A673 (cell line): ENCODE measurements around the gene XYLT2. TPM values are rescaled to one million over a fixed set of nuclear protein-coding genes. Genes with fewer than 3 reads are reported as not detected.

ENCODE experiments used
- BruUV-seq: library from RNA; stranded (reverse); fragments of 400-500 nt; replicated peaks from 2 replicates; lab custom pipeline; 2021; lab: Mats Ljungman, UMichigan
- CTCF ChIA-PET: fragments of 300-600 bp; sonication (Branson Sonifier 250); formaldehyde crosslinking; loops from one replicate; lab custom pipeline; 2022; ENCODE audit warnings: antibody characterized with exemption; lab: Charles Lee
- POLR2A ChIA-PET: fragments of 300-600 bp; sonication (Branson Sonifier 250); formaldehyde crosslinking; loops from one replicate; lab custom pipeline; 2022; ENCODE audit warnings: antibody characterized with exemption; ENCODE audit not compliant: low non-redundant PET; lab: Charles Lee
- DNase-seq: peaks from one replicate; pipeline ENCODE4 v3.0.0-alpha.2; 2015; ENCODE audit warnings: low spot score
- H3K27ac ChIP-seq: fragments of 200-600 bp; sonication (generic); 2 replicates; pipeline ENCODE4 v1.5.1; 2016; ENCODE audit warnings: mixed run types, low read depth, mild to moderate bottlenecking, mixed read lengths, antibody characterized with exemption, low read length; ENCODE audit not compliant: poor library complexity, severe bottlenecking
- H3K27me3 ChIP-seq: fragments of 200-600 bp; sonication (generic); replicated peaks from 2 replicates; pipeline ENCODE4 v1.6.1; 2017; ENCODE audit warnings: mixed run types, low read depth, mild to moderate bottlenecking, mixed read lengths, antibody characterized with exemption, low read length; ENCODE audit not compliant: insufficient read depth, poor library complexity
- H3K36me3 ChIP-seq: fragments of 200-600 bp; sonication (generic); 2 replicates; pipeline ENCODE4 v1.6.1; 2016; ENCODE audit warnings: mixed run types, mild to moderate bottlenecking, mixed read lengths, antibody characterized with exemption, low read length; ENCODE audit not compliant: insufficient read depth, poor library complexity, severe bottlenecking
- H3K4me1 ChIP-seq: fragments of 200-600 bp; sonication (generic); 2 replicates; pipeline ENCODE4 v1.6.1; 2017; ENCODE audit warnings: mixed run types, mild to moderate bottlenecking, mixed read lengths, antibody characterized with exemption, low read length; ENCODE audit not compliant: insufficient read depth, poor library complexity, severe bottlenecking
- H3K4me3 ChIP-seq: fragments of 200-600 bp; sonication (generic); 2 replicates; pipeline ENCODE4 v1.5.1; 2016; ENCODE audit warnings: low read depth, mixed run types, mild to moderate bottlenecking, mixed read lengths, low read length; ENCODE audit not compliant: poor library complexity, severe bottlenecking
- H3K9me3 ChIP-seq: fragments of 200-600 bp; sonication (generic); 2 replicates; pipeline ENCODE4 v1.6.1; 2016; ENCODE audit warnings: mixed run types, low read depth, mild to moderate bottlenecking, mixed read lengths, antibody characterized with exemption, low read length; ENCODE audit not compliant: poor library complexity, severe bottlenecking
- EZH2 ChIP-seq: fragments of 200-600 bp; sonication (generic); IDR thresholded peaks from 2 replicates; pipeline ENCODE4 v1.6.1; 2017; ENCODE audit warnings: borderline replicate concordance, low read depth, mild to moderate bottlenecking, mixed read lengths, antibody characterized with exemption, low read length; ENCODE audit not compliant: poor library complexity, severe bottlenecking
- intact Hi-C: fragments of 100-400 bp; cut with micrococcal nuclease; formaldehyde crosslinking; loops from one replicate; pipeline ENCODE4 v1.10.0; 2022; ENCODE audit not compliant: unreplicated experiment
- total RNA-seq: library from RNA; stranded (reverse); gene quantifications from 2 replicates; pipeline ENCODE4 v1.2.3, GENCODE V29; 2021
- TF ChIP-seq, protein P1 (sequence below): fragments of 300-800, 200-600 bp; sonication (generic); conservative IDR thresholded peaks from 2 replicates; pipeline ENCODE4 v1.5.1; 2017; ENCODE audit warnings: low read depth, mild to moderate bottlenecking, antibody characterized with exemption, low read length, moderate library complexity, mixed read lengths

Gene XYLT2
- total RNA-seq, 1 experiment from 2014 or later = 15.8 TPM

DNA sequence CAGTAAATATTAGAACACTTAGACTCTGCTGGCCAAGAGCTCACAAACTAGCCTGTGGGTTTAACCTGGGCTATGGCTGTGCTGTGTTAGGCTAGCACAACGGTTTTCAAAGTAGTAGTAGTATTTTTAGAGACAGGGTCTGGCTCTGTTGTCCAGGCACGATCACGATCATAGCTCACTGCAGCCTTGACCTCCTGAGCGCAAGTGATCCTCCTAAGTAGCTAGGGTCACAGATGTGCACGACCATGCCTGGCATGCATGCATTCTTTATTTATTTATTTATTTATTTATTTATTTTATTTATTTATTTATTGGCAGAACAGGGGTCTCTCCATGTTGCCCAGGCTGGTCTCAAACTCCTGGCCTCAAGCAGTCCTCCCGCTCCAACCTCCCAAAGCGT lies 16.7 kb downstream of the XYLT2 start:
- POLR2A ChIA-PET = interaction anchor here (0.6 kb wide), 1 partner anchor 116 kb away, joined by 8 read pairs; no protein-coding TSS in a partner anchor
- CTCF ChIA-PET = interaction anchor here (1.4 to 2.8 kb wide), 4 partner anchors 12 to 162 kb away, joined by 4 to 17 read pairs (median 6); partner anchors contain the start of gene LRRC59

DNA sequence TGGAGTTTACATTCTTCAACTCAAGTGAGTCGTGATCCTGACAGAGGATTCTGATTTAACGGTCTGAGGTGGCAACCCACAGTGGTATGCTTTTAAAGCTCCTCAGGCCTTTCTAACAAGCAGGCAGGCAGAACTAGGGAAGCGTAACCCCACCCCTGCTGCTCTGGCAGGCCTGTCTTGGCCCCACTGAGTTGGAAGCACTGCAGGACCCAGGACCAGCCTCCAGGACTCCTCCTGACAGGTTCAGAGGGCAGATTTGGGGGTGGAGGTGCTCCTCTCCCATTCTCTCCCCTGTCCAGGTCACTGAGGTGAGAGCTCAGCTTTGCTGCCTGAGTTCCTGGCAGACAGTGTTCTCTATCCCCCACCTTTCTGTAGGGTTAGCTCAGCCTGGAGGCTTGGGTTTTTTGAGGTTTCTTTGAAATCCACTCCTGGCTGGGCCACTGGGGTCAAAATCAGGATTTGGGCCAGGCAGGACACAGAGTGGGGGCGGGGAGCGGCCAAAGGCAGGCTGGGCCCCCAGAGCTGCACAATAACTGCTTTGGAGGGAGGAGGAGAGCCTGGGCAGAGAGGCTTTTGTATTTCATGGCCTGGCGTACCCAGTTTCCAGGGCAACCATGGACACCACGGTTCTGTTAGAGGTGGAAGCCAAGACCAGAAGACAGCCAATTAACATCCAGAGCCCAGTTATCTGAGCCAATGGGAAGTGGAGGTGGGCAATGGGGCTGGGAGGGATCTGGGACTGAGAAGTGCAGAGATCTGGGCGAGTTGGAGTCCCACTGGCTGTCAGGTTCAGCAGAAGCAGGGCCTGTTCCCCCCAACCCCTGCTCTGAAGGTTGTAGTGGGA lies 17.5 kb downstream of the XYLT2 start:
- Histone ChIP-seq H3K4me3 (no peak overlapping the region), H3K9me3 (no peaks in the 10 kb centered on the region), H3K36me3 (peaks cover 27% of the 10 kb centered on the region), H3K4me1 (no peaks in the 10 kb centered on the region), H3K27me3 (no peaks in the 10 kb centered on the region), H3K27ac (no peak overlapping the region)
- POLR2A ChIA-PET = no interaction called here
- CTCF ChIA-PET = interaction anchor here (1.6 to 2.8 kb wide), 2 partner anchors 34 to 116 kb away, joined by 7 to 17 read pairs; partner anchors contain the start of gene LRRC59
- TF ChIP-seq, protein P1, sequence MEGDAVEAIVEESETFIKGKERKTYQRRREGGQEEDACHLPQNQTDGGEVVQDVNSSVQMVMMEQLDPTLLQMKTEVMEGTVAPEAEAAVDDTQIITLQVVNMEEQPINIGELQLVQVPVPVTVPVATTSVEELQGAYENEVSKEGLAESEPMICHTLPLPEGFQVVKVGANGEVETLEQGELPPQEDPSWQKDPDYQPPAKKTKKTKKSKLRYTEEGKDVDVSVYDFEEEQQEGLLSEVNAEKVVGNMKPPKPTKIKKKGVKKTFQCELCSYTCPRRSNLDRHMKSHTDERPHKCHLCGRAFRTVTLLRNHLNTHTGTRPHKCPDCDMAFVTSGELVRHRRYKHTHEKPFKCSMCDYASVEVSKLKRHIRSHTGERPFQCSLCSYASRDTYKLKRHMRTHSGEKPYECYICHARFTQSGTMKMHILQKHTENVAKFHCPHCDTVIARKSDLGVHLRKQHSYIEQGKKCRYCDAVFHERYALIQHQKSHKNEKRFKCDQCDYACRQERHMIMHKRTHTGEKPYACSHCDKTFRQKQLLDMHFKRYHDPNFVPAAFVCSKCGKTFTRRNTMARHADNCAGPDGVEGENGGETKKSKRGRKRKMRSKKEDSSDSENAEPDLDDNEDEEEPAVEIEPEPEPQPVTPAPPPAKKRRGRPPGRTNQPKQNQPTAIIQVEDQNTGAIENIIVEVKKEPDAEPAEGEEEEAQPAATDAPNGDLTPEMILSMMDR = no peak
- no peak for TF ChIP-seq EZH2
- peak; percentile 43 for DNase-seq
- BruUV-seq = no TSS peak
- intact Hi-C loops = no loop called here

More for the DNA sequence above, 16.7 kb downstream of the XYLT2 start:
- no peak overlapping the region for H3K4me3 ChIP-seq
- TF ChIP-seq, protein P1 = no peak
- no peak for TF ChIP-seq EZH2
- H3K36me3 ChIP-seq = peaks cover 20% of the 10 kb centered on the region
- intact Hi-C loops = no loop called here
- H3K27ac ChIP-seq = no peak overlapping the region
- no peak for DNase-seq
- H3K4me1 ChIP-seq = no peaks in the 10 kb centered on the region
- H3K27me3 ChIP-seq = no peaks in the 10 kb centered on the region
- no peaks in the 10 kb centered on the region for H3K9me3 ChIP-seq
- no TSS peak for BruUV-seq

DNA sequence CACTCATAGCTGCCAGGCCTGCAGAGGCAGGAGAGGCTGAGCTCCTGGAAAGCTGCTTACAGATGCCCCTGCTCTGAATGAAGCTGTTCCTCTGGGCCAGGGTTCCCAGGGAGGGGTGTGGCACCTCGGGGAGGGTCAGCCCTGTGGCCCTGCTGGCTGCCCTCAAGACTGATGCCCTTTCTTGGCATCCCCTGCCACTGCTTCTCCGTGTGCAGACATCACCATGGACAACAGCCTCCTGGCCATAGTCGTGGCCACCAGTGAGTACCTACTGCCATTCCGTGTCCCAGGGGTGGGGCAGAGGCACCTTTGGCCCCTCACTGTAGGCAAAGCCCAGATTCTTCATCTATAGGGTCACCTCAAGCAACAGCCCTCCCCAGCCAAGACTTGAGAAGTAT lies 18.1 kb downstream of the XYLT2 start:
- CTCF ChIA-PET = no interaction called here

More for the DNA sequence above, 18.1 kb downstream of the XYLT2 start:
- Histone ChIP-seq H3K27ac (no peak overlapping the region), H3K27me3 (no peaks in the 10 kb centered on the region), H3K4me1 (no peaks in the 10 kb centered on the region), H3K4me3 (no peak overlapping the region), H3K9me3 (no peaks in the 10 kb centered on the region), H3K36me3 (peaks cover 27% of the 10 kb centered on the region)
- POLR2A ChIA-PET = no interaction called here
- no peak for DNase-seq
- no peak for TF ChIP-seq EZH2
- TF ChIP-seq, protein P1 = no peak
- intact Hi-C loops = no loop called here
- no TSS peak for BruUV-seq
